GM12878 (cell line): Measurements from ENCODE around the gene RIN1. TPM values are rescaled to one million over a fixed set of nuclear protein-coding genes. Genes with fewer than 3 reads are reported as not detected.
A peak's percentile ranks its signal among the peaks of the same experiment; 100 is the strongest.

Experiments used
- BRCA1 ChIP-seq: IDR thresholded peaks from 2 replicates; pipeline ENCODE4 v1.6.1; 2011; ENCODE audit warnings: low read depth, low read length, improper control_type of control experiment
- CHD2 ChIP-seq: IDR thresholded peaks from 2 replicates; pipeline ENCODE4 v1.6.1; 2011; ENCODE audit warnings: low read depth, low read length, improper control_type of control experiment, borderline replicate concordance
- HDAC2 ChIP-seq: fragments of 200-600 bp; sonication (generic); IDR thresholded peaks from 2 replicates; pipeline ENCODE4 v1.6.1; 2017
- POLR2AphosphoS5 ChIP-seq: IDR thresholded peaks from 2 replicates; pipeline ENCODE4 v1.6.1; 2011; ENCODE audit warnings: mild to moderate bottlenecking, low read length, inconsistent platforms
- SREBF2 ChIP-seq: IDR thresholded peaks from 2 replicates; pipeline ENCODE4 v1.6.1; 2012; ENCODE audit warnings: mild to moderate bottlenecking, low read length
- WRNIP1 ChIP-seq: IDR thresholded peaks from 2 replicates; pipeline ENCODE4 v1.6.1; 2011; ENCODE audit warnings: low read depth, low read length, improper control_type of control experiment, borderline replicate concordance
- polyA plus RNA-seq, 11 experiments: library from polyadenylated mRNA; depleted of rRNA in 4 of 11; unstranded in 6 of 11; stranded (reverse) in 5 of 11; fragments of >200 nt; fragmentation: Nextera tagmentation in 4 of 11; fragmentation: Illumina TruSeq in 1 of 11; extraction: Ambion mirVana in 4 of 11; extraction: Trizol in 1 of 11; gene quantifications; 1 replicate in 1 of 11; 2 replicates in 10 of 11; pipeline versions ENCODE4 v1.2.1 to v1.2.3, GENCODE V29; 2011 to 2016; ENCODE audit warnings: inconsistent platforms in 2 of 11, missing spikeins in 2 of 11, low read depth in 1 of 11
- small RNA-seq: library from RNA; depleted of rRNA; stranded (forward); fragments of <200 nt; gene quantifications from one replicate; pipeline ENCODE3, GENCODE V24; 2014
- total RNA-seq, 4 experiments: library from RNA; depleted of rRNA in 3 of 4; stranded (reverse); fragments of >200 nt in 3 of 4; fragmentation: Illumina TruSeq in 1 of 4; extraction: Trizol in 1 of 4; gene quantifications; 2 replicates each; pipeline versions ENCODE4 v1.2.1 to v1.2.3, GENCODE V29; 2013 to 2021
- TF ChIP-seq, protein P1 (sequence below): IDR thresholded peaks from 2 replicates; pipeline ENCODE4 v1.6.1; 2011; ENCODE audit warnings: mild to moderate bottlenecking, low read depth, low read length, moderate library complexity; ENCODE audit not compliant: insufficient replicate concordance

RIN1 gene
- total and polyA plus RNA-seq, 10 of the 15 experiments (the other 5 are each of a cell fraction or from before 2014, with no cell fraction given): 0.04 to 0.69 (median 0.22) TPM; not detected in 1

DNA sequence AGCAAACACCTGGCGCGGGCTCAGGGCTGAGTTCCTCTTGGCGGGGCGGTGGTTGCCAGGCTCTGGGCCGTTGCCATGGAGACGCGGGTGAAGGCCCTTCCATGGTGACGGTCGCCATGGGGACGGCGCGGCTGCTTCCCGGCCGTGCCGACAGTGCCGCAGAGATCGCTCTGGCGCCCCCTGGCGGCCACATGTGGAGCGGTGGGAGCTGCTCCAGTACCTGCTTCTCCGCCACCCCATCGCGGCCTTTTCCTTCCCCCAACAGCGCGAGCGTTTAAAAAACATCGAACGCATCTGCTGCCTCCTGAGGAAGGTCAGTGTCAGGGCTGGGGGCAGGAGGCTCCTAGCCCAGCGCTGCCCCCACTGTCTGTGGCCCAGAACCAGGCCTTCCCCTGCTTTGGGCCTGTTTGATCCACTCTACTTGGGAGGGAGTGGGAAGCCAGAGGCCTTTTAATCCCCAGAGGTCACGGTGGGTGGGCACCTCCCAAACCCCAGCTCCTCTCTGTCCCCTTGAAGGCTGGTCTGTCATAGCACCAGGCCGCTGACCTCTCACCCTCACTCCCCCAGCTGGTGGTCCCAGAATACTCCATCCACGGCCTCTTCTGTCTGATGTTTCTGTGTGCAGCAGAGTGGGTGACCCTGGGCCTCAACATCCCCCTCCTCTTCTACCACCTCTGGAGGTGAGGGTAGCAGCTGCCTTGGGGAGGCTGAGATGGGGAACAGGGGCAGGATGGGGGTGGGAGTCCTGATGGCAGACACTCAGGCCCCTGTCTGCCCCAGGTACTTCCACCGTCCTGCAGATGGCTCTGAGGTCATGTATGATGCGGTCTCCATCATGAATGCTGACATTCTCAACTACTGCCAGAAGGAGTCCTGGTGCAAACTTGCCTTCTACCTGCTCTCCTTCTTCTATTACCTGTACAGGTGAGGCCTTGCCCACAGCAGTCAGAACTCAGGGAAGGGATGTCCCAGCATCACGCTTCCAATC lies 53.5 kb downstream of the RIN1 start (continued):
- TF ChIP-seq SREBF2 (no peak), WRNIP1 (no peak), BRCA1 (no peak; the same call in 1 of the 2 replicates), HDAC2 (no peak), POLR2AphosphoS5 (no peak), CHD2 (peak; percentile 70)
- TF ChIP-seq, protein P1, sequence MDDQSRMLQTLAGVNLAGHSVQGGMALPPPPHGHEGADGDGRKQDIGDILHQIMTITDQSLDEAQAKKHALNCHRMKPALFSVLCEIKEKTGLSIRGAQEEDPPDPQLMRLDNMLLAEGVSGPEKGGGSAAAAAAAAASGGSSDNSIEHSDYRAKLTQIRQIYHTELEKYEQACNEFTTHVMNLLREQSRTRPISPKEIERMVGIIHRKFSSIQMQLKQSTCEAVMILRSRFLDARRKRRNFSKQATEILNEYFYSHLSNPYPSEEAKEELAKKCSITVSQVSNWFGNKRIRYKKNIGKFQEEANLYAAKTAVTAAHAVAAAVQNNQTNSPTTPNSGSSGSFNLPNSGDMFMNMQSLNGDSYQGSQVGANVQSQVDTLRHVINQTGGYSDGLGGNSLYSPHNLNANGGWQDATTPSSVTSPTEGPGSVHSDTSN: no peak

Small RNA genes within 50 kb of the gene (small RNA-seq; reads per million reads assigned to genes)
- gene RF00017: not detected

Other genes with a start within 250 kb of the RIN1 start
Only the 7 nearest of the 17 such genes appear.
- gene CNIH2, start 58.3 kb downstream of the RIN1 start, total RNA-seq (2014; rRNA removed): 0.38 and 0.62 TPM in 2 replicates
- 0.23 and 0.27 TPM in 2 replicates for gene CNIH2, start 58.3 kb downstream of the RIN1 start, total RNA-seq (2014; rRNA removed; fragmentation: Illumina TruSeq; extraction: Trizol)
- gene CNIH2, start 58.3 kb downstream of the RIN1 start, total RNA-seq (2021): 1.2 and 2.0 TPM in 2 replicates
- 0.73 and 0.76 TPM in 2 replicates for gene CNIH2, start 58.3 kb downstream of the RIN1 start, polyA plus RNA-seq (2011; rRNA removed)
- 0.82 and 0.90 TPM in 2 replicates for gene CNIH2, start 58.3 kb downstream of the RIN1 start, polyA plus RNA-seq (2014; fragmentation: Illumina TruSeq; extraction: Trizol)
- under 1 TPM in 1 of 2 experiments, not detected in 1; 0.07 TPM for gene CNIH2, start 58.3 kb downstream of the RIN1 start, polyA plus RNA-seq (2014; fragmentation: Nextera tagmentation; extraction: Ambion mirVana)
- gene CNIH2, start 58.3 kb downstream of the RIN1 start, polyA plus RNA-seq (2014; rRNA removed): 1.0 and 1.3 TPM in 2 replicates
- under 1 TPM in 1 of 2 experiments, not detected in 1; 0.19 TPM for gene CNIH2, start 58.3 kb downstream of the RIN1 start, polyA plus RNA-seq (2016; fragmentation: Nextera tagmentation; extraction: Ambion mirVana)
- 97.7 and 123 TPM in 2 replicates for gene YIF1A, start 47.3 kb downstream of the RIN1 start, total RNA-seq (2014; rRNA removed)
- 30.4 and 37.3 TPM in 2 replicates for gene YIF1A, start 47.3 kb downstream of the RIN1 start, total RNA-seq (2014; rRNA removed; fragmentation: Illumina TruSeq; extraction: Trizol)
- 84.0 and 91.0 TPM in 2 replicates for gene YIF1A, start 47.3 kb downstream of the RIN1 start, total RNA-seq (2021)
- 17.2 and 40.2 TPM in 2 replicates for gene YIF1A, start 47.3 kb downstream of the RIN1 start, polyA plus RNA-seq (2011; rRNA removed)
- 40.0 and 52.5 TPM in 2 replicates for gene YIF1A, start 47.3 kb downstream of the RIN1 start, polyA plus RNA-seq (2014; fragmentation: Illumina TruSeq; extraction: Trizol)
- 10 to 100 TPM in 1 of 2 experiments, 1 to 10 TPM in 1; 6.6 to 17.5 TPM for gene YIF1A, start 47.3 kb downstream of the RIN1 start, polyA plus RNA-seq (2014; fragmentation: Nextera tagmentation; extraction: Ambion mirVana)
- gene YIF1A, start 47.3 kb downstream of the RIN1 start, polyA plus RNA-seq (2014; rRNA removed): 93.2 and 96.0 TPM in 2 replicates
- 100 to 1,000 TPM; 111 to 128 TPM for gene YIF1A, start 47.3 kb downstream of the RIN1 start, polyA plus RNA-seq (2016; fragmentation: Nextera tagmentation; extraction: Ambion mirVana)
- not detected in 2 replicates for gene TMEM151A, start 44.5 kb downstream of the RIN1 start, total RNA-seq (2014; rRNA removed)
- gene TMEM151A, start 44.5 kb downstream of the RIN1 start, total RNA-seq (2014; rRNA removed; fragmentation: Illumina TruSeq; extraction: Trizol): not detected in 2 replicates
- gene TMEM151A, start 44.5 kb downstream of the RIN1 start, total RNA-seq (2021): 0.11 TPM in 1 of 2 replicates, not detected in the other
- not detected in 2 replicates for gene TMEM151A, start 44.5 kb downstream of the RIN1 start, polyA plus RNA-seq (2011; rRNA removed)
- gene TMEM151A, start 44.5 kb downstream of the RIN1 start, polyA plus RNA-seq (2014; fragmentation: Illumina TruSeq; extraction: Trizol): not detected in 2 replicates
- not detected for gene TMEM151A, start 44.5 kb downstream of the RIN1 start, polyA plus RNA-seq (2014; fragmentation: Nextera tagmentation; extraction: Ambion mirVana)
- gene TMEM151A, start 44.5 kb downstream of the RIN1 start, polyA plus RNA-seq (2014; rRNA removed): 0.04 TPM in 1 of 2 replicates, not detected in the other
- gene TMEM151A, start 44.5 kb downstream of the RIN1 start, polyA plus RNA-seq (2016; fragmentation: Nextera tagmentation; extraction: Ambion mirVana): not detected
- not detected in 2 replicates for gene CD248, start 19.4 kb downstream of the RIN1 start, total RNA-seq (2014; rRNA removed)
- gene CD248, start 19.4 kb downstream of the RIN1 start, total RNA-seq (2014; rRNA removed; fragmentation: Illumina TruSeq; extraction: Trizol): not detected in 2 replicates
- gene CD248, start 19.4 kb downstream of the RIN1 start, total RNA-seq (2021): 0.13 and 0.21 TPM in 2 replicates
- not detected in 2 replicates for gene CD248, start 19.4 kb downstream of the RIN1 start, polyA plus RNA-seq (2011; rRNA removed)
- gene CD248, start 19.4 kb downstream of the RIN1 start, polyA plus RNA-seq (2014; fragmentation: Illumina TruSeq; extraction: Trizol): not detected in 2 replicates
- not detected for gene CD248, start 19.4 kb downstream of the RIN1 start, polyA plus RNA-seq (2014; fragmentation: Nextera tagmentation; extraction: Ambion mirVana)
- not detected in 2 replicates for gene CD248, start 19.4 kb downstream of the RIN1 start, polyA plus RNA-seq (2014; rRNA removed)
- under 1 TPM; 0.10 to 0.20 TPM for gene CD248, start 19.4 kb downstream of the RIN1 start, polyA plus RNA-seq (2016; fragmentation: Nextera tagmentation; extraction: Ambion mirVana)
- gene BRMS1, start 8.7 kb upstream of the RIN1 start, total RNA-seq (2014; rRNA removed): 63.5 and 64.0 TPM in 2 replicates
- gene BRMS1, start 8.7 kb upstream of the RIN1 start, total RNA-seq (2014; rRNA removed; fragmentation: Illumina TruSeq; extraction: Trizol): 38.7 and 42.4 TPM in 2 replicates
- 49.6 and 54.7 TPM in 2 replicates for gene BRMS1, start 8.7 kb upstream of the RIN1 start, total RNA-seq (2021)
- gene BRMS1, start 8.7 kb upstream of the RIN1 start, polyA plus RNA-seq (2011; rRNA removed): 28.9 and 33.7 TPM in 2 replicates
- gene BRMS1, start 8.7 kb upstream of the RIN1 start, polyA plus RNA-seq (2014; fragmentation: Illumina TruSeq; extraction: Trizol): 11.6 and 29.1 TPM in 2 replicates
- 1 to 10 TPM; 2.1 to 8.6 TPM for gene BRMS1, start 8.7 kb upstream of the RIN1 start, polyA plus RNA-seq (2014; fragmentation: Nextera tagmentation; extraction: Ambion mirVana)
- gene BRMS1, start 8.7 kb upstream of the RIN1 start, polyA plus RNA-seq (2014; rRNA removed): 58.6 and 59.9 TPM in 2 replicates
- gene BRMS1, start 8.7 kb upstream of the RIN1 start, polyA plus RNA-seq (2016; fragmentation: Nextera tagmentation; extraction: Ambion mirVana): 10 to 100 TPM; 82.5 to 85.3 TPM
- 6.3 and 7.2 TPM in 2 replicates for gene B4GAT1, start 11.2 kb upstream of the RIN1 start, total RNA-seq (2014; rRNA removed)
- 2.3 and 2.4 TPM in 2 replicates for gene B4GAT1, start 11.2 kb upstream of the RIN1 start, total RNA-seq (2014; rRNA removed; fragmentation: Illumina TruSeq; extraction: Trizol)
- 5.7 and 5.9 TPM in 2 replicates for gene B4GAT1, start 11.2 kb upstream of the RIN1 start, total RNA-seq (2021)
- 2.1 and 3.6 TPM in 2 replicates for gene B4GAT1, start 11.2 kb upstream of the RIN1 start, polyA plus RNA-seq (2011; rRNA removed)
- 1.4 and 1.9 TPM in 2 replicates for gene B4GAT1, start 11.2 kb upstream of the RIN1 start, polyA plus RNA-seq (2014; fragmentation: Illumina TruSeq; extraction: Trizol)
- gene B4GAT1, start 11.2 kb upstream of the RIN1 start, polyA plus RNA-seq (2014; fragmentation: Nextera tagmentation; extraction: Ambion mirVana): 1 to 10 TPM in 1 of 2 experiments, under 1 TPM in 1; 0.55 to 1.5 TPM
- gene B4GAT1, start 11.2 kb upstream of the RIN1 start, polyA plus RNA-seq (2014; rRNA removed): 5.0 and 5.7 TPM in 2 replicates
- gene B4GAT1, start 11.2 kb upstream of the RIN1 start, polyA plus RNA-seq (2016; fragmentation: Nextera tagmentation; extraction: Ambion mirVana): 10 to 100 TPM in 1 of 2 experiments, 1 to 10 TPM in 1; 9.4 to 11.1 TPM
- 2.2 TPM in 2 replicates for gene SLC29A2, start 35.3 kb upstream of the RIN1 start, total RNA-seq (2014; rRNA removed)
- gene SLC29A2, start 35.3 kb upstream of the RIN1 start, total RNA-seq (2014; rRNA removed; fragmentation: Illumina TruSeq; extraction: Trizol): 1.5 TPM in 2 replicates
- 4.7 and 6.0 TPM in 2 replicates for gene SLC29A2, start 35.3 kb upstream of the RIN1 start, total RNA-seq (2021)
- 1.5 and 3.4 TPM in 2 replicates for gene SLC29A2, start 35.3 kb upstream of the RIN1 start, polyA plus RNA-seq (2011; rRNA removed)
- 2.7 and 3.5 TPM in 2 replicates for gene SLC29A2, start 35.3 kb upstream of the RIN1 start, polyA plus RNA-seq (2014; fragmentation: Illumina TruSeq; extraction: Trizol)
- under 1 TPM; 0.27 to 0.44 TPM for gene SLC29A2, start 35.3 kb upstream of the RIN1 start, polyA plus RNA-seq (2014; fragmentation: Nextera tagmentation; extraction: Ambion mirVana)
- gene SLC29A2, start 35.3 kb upstream of the RIN1 start, polyA plus RNA-seq (2014; rRNA removed): 7.5 and 7.7 TPM in 2 replicates
- gene SLC29A2, start 35.3 kb upstream of the RIN1 start, polyA plus RNA-seq (2016; fragmentation: Nextera tagmentation; extraction: Ambion mirVana): 1 to 10 TPM; 1.9 to 2.1 TPM